Breast epithelium (tissue), 4 donors: Measurements from ENCODE around the gene TENM4. TPM values are rescaled to one million over a fixed set of nuclear protein-coding genes. Genes with fewer than 3 reads are reported as not detected.

Source experiments
- DNase-seq, 2 donors: peaks; one replicate each; pipeline ENCODE4 v3.0.0-alpha.2; 2019; ENCODE audit warnings: low spot score in 2 of 2
- H3K27ac ChIP-seq, 2 donors: fragments of 200-600 bp; sonication (generic) in 1 of 2; one replicate each; pipeline ENCODE4 v1.5.1; 2016 to 2019; ENCODE audit warnings: mild to moderate bottlenecking in 1 of 2
- H3K27me3 ChIP-seq, 2 donors: fragments of 200-600 bp; sonication (generic) in 1 of 2; one replicate each; pipeline versions ENCODE4 v1.5.1 to v1.6.0; 2017 to 2019; ENCODE audit warnings: control low read depth in 1 of 2, mild to moderate bottlenecking in 1 of 2
- H3K36me3 ChIP-seq: fragments of 200-600 bp; one replicate; pipeline ENCODE4 v1.5.1; 2019
- H3K4me1 ChIP-seq, 2 donors: fragments of 200-600 bp; sonication (generic); one replicate each; pipeline ENCODE4 v1.5.1; 2016 to 2019; ENCODE audit warnings: control low read depth in 1 of 2
- H3K4me3 ChIP-seq, 3 donors: fragments of 200-600 bp; sonication (generic); 1 replicate in 2 of 3; 2 replicates in 1 of 3; pipeline ENCODE4 v1.5.1; 2016 to 2019; ENCODE audit warnings: mild to moderate bottlenecking in 3 of 3, moderate library complexity in 2 of 3
- H3K9me3 ChIP-seq, 2 donors: fragments of 200-600 bp; sonication (generic) in 1 of 2; one replicate each; pipeline ENCODE4 v1.5.1; 2016 to 2019; ENCODE audit warnings: control low read depth in 1 of 2
- POLR2A ChIP-seq: fragments of 450-650 bp; IDR thresholded peaks from one replicate; pipeline ENCODE4 v1.6.1; 2016; ENCODE audit warnings: antibody characterized with exemption, mild to moderate bottlenecking, moderate library complexity
- POLR2AphosphoS5 ChIP-seq, 3 donors: sonication (generic); formaldehyde crosslinking; IDR thresholded peaks; one replicate each; pipeline ENCODE4 v1.6.1; 2017; ENCODE audit warnings: antibody characterized with exemption in 3 of 3
- intact Hi-C: fragments of 100-400 bp; cut with DNase I; formaldehyde crosslinking; loops from one replicate; pipeline ENCODE4 v1.15.1; 2023; ENCODE audit warnings: low total_unique reads
- total RNA-seq, 3 donors: library from RNA; depleted of rRNA; stranded (reverse); fragments of >200 nt; gene quantifications; one replicate each; pipeline ENCODE4 v1.1.0, GENCODE V29; 2016
- TF ChIP-seq, protein P1 (sequence below), 3 donors: fragments of 450-650 bp; IDR thresholded peaks; one replicate each; pipeline ENCODE4 v1.5.1; 2016 to 2017; ENCODE audit warnings: antibody characterized with exemption in 3 of 3, mild to moderate bottlenecking in 3 of 3, moderate library complexity in 3 of 3

The TENM4 gene
- total RNA-seq, 3 donors from 2014 or later: 0.29 to 7.9 (median 4.8) TPM

DNA sequence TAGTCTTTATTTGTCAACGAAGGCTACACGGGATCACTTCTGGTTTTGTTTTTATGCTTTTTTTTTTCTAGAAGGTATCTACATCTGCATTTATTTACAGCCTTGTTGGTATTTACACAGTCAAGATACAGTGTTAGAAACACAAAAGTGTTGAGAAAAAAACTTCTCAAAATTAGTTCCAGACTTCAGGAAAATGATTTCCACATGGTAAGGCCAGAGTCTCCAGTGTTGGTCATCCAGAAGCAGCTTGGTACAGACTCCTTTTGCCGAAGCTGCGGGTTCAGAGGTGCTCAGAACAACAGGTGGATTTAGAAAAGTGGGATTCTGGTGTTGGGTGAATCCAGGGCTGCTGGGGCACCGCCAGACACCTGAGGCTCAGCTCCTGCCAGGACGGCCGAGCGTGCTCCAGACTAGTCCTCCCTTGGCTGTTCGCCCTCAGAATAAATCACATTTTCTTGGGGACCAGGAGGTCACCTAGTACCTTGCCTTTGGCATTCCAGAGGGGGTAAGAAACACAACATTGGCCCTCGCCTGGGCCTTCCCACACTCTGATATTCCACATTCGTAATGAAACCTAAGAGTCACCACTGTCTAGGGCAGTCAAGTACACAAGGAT, 787.4 kb downstream of the TENM4 start:
- intact Hi-C loops: no loop called here

DNA sequence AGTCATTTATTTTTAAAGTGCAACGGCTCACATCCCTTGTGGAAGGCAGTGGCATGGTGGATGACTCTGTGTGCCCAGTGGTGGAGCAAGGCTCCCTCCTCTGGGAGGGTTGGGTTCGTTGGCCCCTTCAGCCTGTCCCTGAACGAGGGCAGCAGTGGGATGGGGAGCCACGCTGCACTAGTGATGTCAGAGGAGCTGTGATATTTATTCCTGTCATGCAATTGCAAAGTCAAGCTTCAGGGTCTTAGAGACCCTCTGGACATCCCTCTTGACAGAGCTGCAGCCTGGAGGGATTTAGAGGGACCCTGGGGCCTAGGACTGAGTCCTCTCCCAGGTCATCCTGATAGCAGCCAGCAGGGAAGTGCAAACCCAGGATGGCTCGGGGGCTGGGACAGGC, 788.0 kb downstream of the TENM4 start:
- Histone ChIP-seq H3K27ac (no peak overlapping the region), H3K4me1 (no peaks in the 10 kb centered on the region), H3K27me3 (no peaks in the 10 kb centered on the region), H3K9me3 (no peaks in the 10 kb centered on the region), H3K4me3 (no peak overlapping the region), H3K36me3 (no peaks in the 10 kb centered on the region)
- peak in 1 of 2 donors; percentile 4 for DNase-seq
- TF ChIP-seq, protein P1, sequence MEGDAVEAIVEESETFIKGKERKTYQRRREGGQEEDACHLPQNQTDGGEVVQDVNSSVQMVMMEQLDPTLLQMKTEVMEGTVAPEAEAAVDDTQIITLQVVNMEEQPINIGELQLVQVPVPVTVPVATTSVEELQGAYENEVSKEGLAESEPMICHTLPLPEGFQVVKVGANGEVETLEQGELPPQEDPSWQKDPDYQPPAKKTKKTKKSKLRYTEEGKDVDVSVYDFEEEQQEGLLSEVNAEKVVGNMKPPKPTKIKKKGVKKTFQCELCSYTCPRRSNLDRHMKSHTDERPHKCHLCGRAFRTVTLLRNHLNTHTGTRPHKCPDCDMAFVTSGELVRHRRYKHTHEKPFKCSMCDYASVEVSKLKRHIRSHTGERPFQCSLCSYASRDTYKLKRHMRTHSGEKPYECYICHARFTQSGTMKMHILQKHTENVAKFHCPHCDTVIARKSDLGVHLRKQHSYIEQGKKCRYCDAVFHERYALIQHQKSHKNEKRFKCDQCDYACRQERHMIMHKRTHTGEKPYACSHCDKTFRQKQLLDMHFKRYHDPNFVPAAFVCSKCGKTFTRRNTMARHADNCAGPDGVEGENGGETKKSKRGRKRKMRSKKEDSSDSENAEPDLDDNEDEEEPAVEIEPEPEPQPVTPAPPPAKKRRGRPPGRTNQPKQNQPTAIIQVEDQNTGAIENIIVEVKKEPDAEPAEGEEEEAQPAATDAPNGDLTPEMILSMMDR (IDR thresholded peaks at IDR 0.05): no peak
- TF ChIP-seq POLR2A (no peak), POLR2AphosphoS5 (IDR thresholded peaks at IDR 0.05) (no peak)
- intact Hi-C loops: no loop called here

More for the DNA sequence above, 787.4 kb downstream of the TENM4 start:
- Histone ChIP-seq H3K27me3 (no peaks in the 10 kb centered on the region), H3K9me3 (no peaks in the 10 kb centered on the region), H3K4me1 (no peaks in the 10 kb centered on the region), H3K36me3 (no peaks in the 10 kb centered on the region), H3K4me3 (no peak overlapping the region), H3K27ac (no peak overlapping the region)
- TF ChIP-seq, protein P1 (IDR thresholded peaks at IDR 0.05): no peak
- no peak for TF ChIP-seq POLR2AphosphoS5 (IDR thresholded peaks at IDR 0.05)
- TF ChIP-seq POLR2A: no peak
- DNase-seq: peak in 1 of 2 donors; percentile 10

DNA sequence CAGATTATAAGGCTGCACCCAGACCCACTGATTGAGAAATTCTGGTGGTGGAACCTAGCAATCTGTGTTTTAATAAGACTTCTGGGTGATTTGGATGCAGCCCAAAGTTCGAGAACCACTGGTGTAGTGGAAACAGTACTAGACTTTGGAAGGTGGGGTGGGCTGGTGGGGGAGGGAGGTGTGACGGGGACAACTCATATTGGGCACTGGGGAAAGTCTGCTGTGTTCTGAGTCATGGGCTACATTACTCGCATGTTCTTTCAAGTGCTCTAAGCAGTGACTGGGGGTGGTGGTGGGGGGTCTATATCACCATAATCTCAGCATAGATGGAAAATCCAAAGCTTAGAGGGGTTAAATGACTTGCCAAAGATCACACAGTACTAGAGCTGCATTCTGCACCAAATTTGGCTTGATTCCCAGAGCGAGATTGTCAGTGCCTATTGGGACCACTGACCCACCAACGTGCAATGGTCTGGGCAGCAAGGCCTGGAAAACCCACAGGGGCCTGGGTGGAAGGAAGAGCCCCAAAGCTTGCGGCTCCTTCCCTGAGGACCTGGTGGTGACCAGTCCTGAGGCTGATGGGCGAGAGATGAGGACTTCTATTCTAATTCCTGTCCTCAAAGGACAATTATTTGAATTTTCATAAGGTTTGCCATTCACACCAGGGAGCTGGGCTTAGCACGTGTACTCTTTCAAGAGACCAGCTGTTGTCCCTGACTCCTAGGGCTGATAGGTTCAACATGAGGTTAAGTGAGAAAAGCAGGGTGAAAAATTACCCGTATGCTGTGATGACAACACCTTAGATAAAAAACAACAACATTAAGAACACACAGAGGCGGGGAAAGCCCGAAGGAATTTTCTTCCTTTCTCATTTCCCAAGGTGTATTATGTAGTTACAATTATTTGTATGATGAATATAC, 788.6 kb downstream of the TENM4 start:
- no peak overlapping the region for H3K27ac ChIP-seq
- DNase-seq: peak in 1 of 2 donors; percentile 6
- H3K9me3 ChIP-seq: no peaks in the 10 kb centered on the region
- no peaks in the 10 kb centered on the region for H3K36me3 ChIP-seq
- TF ChIP-seq POLR2AphosphoS5 (IDR thresholded peaks at IDR 0.05): no peak
- TF ChIP-seq POLR2A: no peak
- TF ChIP-seq, protein P1 (IDR thresholded peaks at IDR 0.05): no peak
- H3K4me3 ChIP-seq: no peak overlapping the region
- intact Hi-C loops: no loop called here
- no peaks in the 10 kb centered on the region for H3K4me1 ChIP-seq
- H3K27me3 ChIP-seq: no peaks in the 10 kb centered on the region

DNA sequence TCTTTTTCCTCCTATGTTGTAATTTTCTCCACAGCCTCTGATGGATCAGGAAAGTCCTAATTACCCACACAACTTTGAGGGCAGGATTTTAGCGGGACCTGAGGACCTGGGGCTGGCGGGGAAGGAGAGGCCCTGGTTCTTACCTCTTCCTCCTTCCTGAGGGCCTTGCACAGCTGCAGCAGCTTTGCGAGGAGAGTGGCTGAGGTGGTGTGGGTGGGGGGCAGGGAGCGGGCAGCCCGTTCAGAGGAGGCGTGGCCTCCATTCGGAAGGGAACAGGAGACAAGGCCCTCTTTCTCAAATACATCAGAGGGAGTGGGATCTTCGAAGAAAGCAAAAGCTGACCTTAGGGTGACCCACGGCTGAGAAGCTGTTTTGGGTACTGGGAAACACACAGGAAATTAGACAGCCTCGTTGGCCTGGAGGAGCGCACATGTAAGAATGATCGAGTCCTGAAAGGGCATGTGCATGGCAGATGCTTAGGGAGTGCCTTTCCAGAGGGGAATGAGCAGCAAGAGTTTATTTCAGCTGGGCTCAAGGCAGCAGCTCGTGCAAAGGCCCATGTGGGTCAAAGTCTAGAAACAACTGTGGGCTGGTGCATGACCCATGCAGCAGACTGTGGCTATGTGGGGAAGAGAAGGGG, 789.6 kb downstream of the TENM4 start:
- no peaks in the 10 kb centered on the region for H3K4me1 ChIP-seq
- H3K27ac ChIP-seq: no peak overlapping the region
- TF ChIP-seq POLR2AphosphoS5 (IDR thresholded peaks at IDR 0.05): no peak
- TF ChIP-seq, protein P1 (IDR thresholded peaks at IDR 0.05): no peak
- TF ChIP-seq POLR2A: no peak
- intact Hi-C loops: no loop called here
- H3K4me3 ChIP-seq: no peak overlapping the region
- peak in 1 of 2 donors; percentile 7 for DNase-seq
- no peaks in the 10 kb centered on the region for H3K27me3 ChIP-seq
- no peaks in the 10 kb centered on the region for H3K36me3 ChIP-seq
- H3K9me3 ChIP-seq: no peaks in the 10 kb centered on the region
